SK-N-SH treated with all-trans-retinoic acid at 6 μM for 48 hours (cell line): ENCODE data around the gene PPP1R12B.
"Not testable (repeated sequence)": the region's sequence is repeated elsewhere in the genome, so short reads cannot be mapped to it uniquely, and the experiment has no call there.

ENCODE experiments used
- ATAC-seq: fragments of 200-7000 bp; cut with Tn5 transposase; 3 replicates; pipeline ENCODE4 v1.9.1; 2020; ENCODE audit warnings: mild to moderate bottlenecking, moderate library complexity
- ARNTL ChIP-seq: fragments of 450-650 bp; formaldehyde crosslinking; IDR thresholded peaks from 2 replicates; pipeline ENCODE4 v1.5.0; 2020; ENCODE audit warnings: low read depth, mild to moderate bottlenecking, moderate library complexity, borderline replicate concordance
- CSDC2 ChIP-seq: fragments of 250-450 bp; sonication (Bioruptor Pico); IDR thresholded peaks from 2 replicates; pipeline ENCODE4 v1.5.0; 2020; ENCODE audit warnings: mild to moderate bottlenecking, moderate library complexity
- GLIS3 ChIP-seq: fragments of 250-450 bp; sonication (Bioruptor Pico); IDR thresholded peaks from 2 replicates; pipeline ENCODE4 v1.5.0; 2020; ENCODE audit warnings: mild to moderate bottlenecking, moderate library complexity
- ISL1 ChIP-seq: fragments of 250-450 bp; sonication (Bioruptor Pico); IDR thresholded peaks from 2 replicates; pipeline ENCODE4 v2.1.2; 2022; ENCODE audit warnings: mild to moderate bottlenecking, moderate library complexity
- OSR1 ChIP-seq: fragments of 250-450 bp; sonication (Bioruptor Pico); IDR thresholded peaks from 2 replicates; pipeline ENCODE4 v1.8.0; 2022; ENCODE audit warnings: moderate library complexity, mild to moderate bottlenecking, inconsistent platforms
- RARB ChIP-seq: fragments of 250-450 bp; sonication (Bioruptor Pico); IDR thresholded peaks from 2 replicates; pipeline ENCODE4 v1.8.0; 2021; ENCODE audit warnings: mild to moderate bottlenecking, moderate library complexity
- SNAI2 ChIP-seq: fragments of 250-450 bp; sonication (Bioruptor Pico); IDR thresholded peaks from 2 replicates; pipeline ENCODE4 v1.5.0; 2020; ENCODE audit warnings: mild to moderate bottlenecking, moderate library complexity
- TCF4 ChIP-seq: fragments of 250-450 bp; sonication (Bioruptor Pico); IDR thresholded peaks from 2 replicates; pipeline ENCODE4 v1.8.0; 2021; ENCODE audit warnings: mild to moderate bottlenecking, moderate library complexity, borderline replicate concordance
- TOX ChIP-seq: fragments of 250-450 bp; sonication (Bioruptor Pico); IDR thresholded peaks from 2 replicates; pipeline ENCODE4 v1.8.0; 2021; ENCODE audit warnings: mild to moderate bottlenecking, moderate library complexity, borderline replicate concordance
- ZC3H10 ChIP-seq: fragments of 250-450 bp; sonication (Bioruptor Pico); IDR thresholded peaks from 2 replicates; pipeline ENCODE4 v1.5.1; 2021; ENCODE audit warnings: mild to moderate bottlenecking, moderate library complexity
- ZFP3 ChIP-seq: fragments of 250-450 bp; sonication (Bioruptor Pico); IDR thresholded peaks from 2 replicates; pipeline ENCODE4 v1.5.0; 2020; ENCODE audit warnings: mild to moderate bottlenecking, moderate library complexity
- ZFP30 ChIP-seq: fragments of 450-650 bp; formaldehyde crosslinking; IDR thresholded peaks from 2 replicates; pipeline ENCODE4 v1.5.0; 2022; ENCODE audit warnings: mild to moderate bottlenecking, moderate library complexity
- ZNF565 ChIP-seq: fragments of 450-650 bp; formaldehyde crosslinking; conservative IDR thresholded peaks from 2 replicates; pipeline ENCODE4 v1.5.0; 2020; ENCODE audit warnings: low read depth, mild to moderate bottlenecking, moderate library complexity
- ZNF70 ChIP-seq: fragments of 450-650 bp; formaldehyde crosslinking; IDR thresholded peaks from 2 replicates; pipeline ENCODE4 v1.5.0; 2020; ENCODE audit warnings: mild to moderate bottlenecking, moderate library complexity
- ZNF8 ChIP-seq: fragments of 450-650 bp; formaldehyde crosslinking; IDR thresholded peaks from 2 replicates; pipeline ENCODE4 v1.5.0; 2020; ENCODE audit warnings: mild to moderate bottlenecking, moderate library complexity
- TF ChIP-seq, protein P1 (sequence below): fragments of 250-450 bp; sonication (Bioruptor Pico); IDR thresholded peaks from 2 replicates; pipeline ENCODE4 v1.5.1; 2020; ENCODE audit warnings: low read depth, mild to moderate bottlenecking, moderate library complexity
- TF ChIP-seq, protein P2 (sequence below): fragments of 250-450 bp; sonication (Bioruptor Pico); IDR thresholded peaks from 2 replicates; pipeline ENCODE4 v1.5.1; 2021; ENCODE audit warnings: mild to moderate bottlenecking, moderate library complexity
- TF ChIP-seq, protein P3 (sequence below): fragments of 250-450 bp; sonication (Bioruptor Pico); IDR thresholded peaks from 2 replicates; pipeline ENCODE4 v1.8.0; 2021; ENCODE audit warnings: low read depth, mild to moderate bottlenecking, moderate library complexity, borderline replicate concordance
- TF ChIP-seq, protein P4 (sequence below): fragments of 250-450 bp; sonication (Bioruptor Pico); IDR thresholded peaks from 2 replicates; pipeline ENCODE4 v1.8.0; 2020; ENCODE audit warnings: mild to moderate bottlenecking, moderate library complexity, borderline replicate concordance
- TF ChIP-seq, protein P5 (sequence below): fragments of 250-450 bp; sonication (Bioruptor Pico); IDR thresholded peaks from 2 replicates; pipeline ENCODE4 v1.5.0; 2020; ENCODE audit warnings: mild to moderate bottlenecking, moderate library complexity

Gene PPP1R12B

DNA sequence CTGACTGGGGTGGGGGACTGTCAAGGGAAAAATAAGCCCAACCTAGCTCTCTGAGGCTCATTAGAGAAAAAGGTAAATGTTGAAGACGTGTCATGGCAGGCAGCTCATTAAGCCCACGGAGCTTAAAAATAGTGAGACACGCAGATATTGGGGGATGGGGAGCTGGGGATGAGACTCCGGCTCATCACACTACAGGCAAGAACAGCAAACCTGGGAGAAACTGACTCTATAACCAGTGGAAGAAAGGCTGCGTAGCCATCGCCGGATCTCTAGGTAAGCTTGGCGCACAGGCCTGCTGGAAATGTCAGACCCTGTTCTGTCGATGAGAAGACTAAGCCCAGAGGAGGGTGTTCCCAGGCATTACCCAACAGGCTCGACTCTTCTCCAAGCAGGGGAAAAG lies 283.7 kb downstream of the PPP1R12B start:
- TF ChIP-seq ISL1 (CRISPR knock-in tag) (no peak), ZFP3 (CRISPR knock-in tag) (no peak), CSDC2 (CRISPR knock-in tag) (no peak), ZNF565 (CRISPR knock-in tag) (no peak), ZNF8 (CRISPR knock-in tag) (no peak), TOX (CRISPR knock-in tag) (no peak), GLIS3 (CRISPR knock-in tag) (no peak), ZFP30 (no peak), TCF4 (CRISPR knock-in tag) (no peak), ARNTL (CRISPR knock-in tag) (no peak), SNAI2 (CRISPR knock-in tag) (no peak), OSR1 (CRISPR knock-in tag) (no peak), RARB (CRISPR knock-in tag) (no peak), ZC3H10 (CRISPR knock-in tag) (no peak), ZNF70 (CRISPR knock-in tag) (no peak)
- TF ChIP-seq, protein P1, sequence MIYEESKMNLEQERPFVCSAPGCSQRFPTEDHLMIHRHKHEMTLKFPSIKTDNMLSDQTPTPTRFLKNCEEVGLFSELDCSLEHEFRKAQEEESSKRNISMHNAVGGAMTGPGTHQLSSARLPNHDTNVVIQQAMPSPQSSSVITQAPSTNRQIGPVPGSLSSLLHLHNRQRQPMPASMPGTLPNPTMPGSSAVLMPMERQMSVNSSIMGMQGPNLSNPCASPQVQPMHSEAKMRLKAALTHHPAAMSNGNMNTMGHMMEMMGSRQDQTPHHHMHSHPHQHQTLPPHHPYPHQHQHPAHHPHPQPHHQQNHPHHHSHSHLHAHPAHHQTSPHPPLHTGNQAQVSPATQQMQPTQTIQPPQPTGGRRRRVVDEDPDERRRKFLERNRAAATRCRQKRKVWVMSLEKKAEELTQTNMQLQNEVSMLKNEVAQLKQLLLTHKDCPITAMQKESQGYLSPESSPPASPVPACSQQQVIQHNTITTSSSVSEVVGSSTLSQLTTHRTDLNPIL (CRISPR knock-in tag) = no peak
- TF ChIP-seq, protein P2, sequence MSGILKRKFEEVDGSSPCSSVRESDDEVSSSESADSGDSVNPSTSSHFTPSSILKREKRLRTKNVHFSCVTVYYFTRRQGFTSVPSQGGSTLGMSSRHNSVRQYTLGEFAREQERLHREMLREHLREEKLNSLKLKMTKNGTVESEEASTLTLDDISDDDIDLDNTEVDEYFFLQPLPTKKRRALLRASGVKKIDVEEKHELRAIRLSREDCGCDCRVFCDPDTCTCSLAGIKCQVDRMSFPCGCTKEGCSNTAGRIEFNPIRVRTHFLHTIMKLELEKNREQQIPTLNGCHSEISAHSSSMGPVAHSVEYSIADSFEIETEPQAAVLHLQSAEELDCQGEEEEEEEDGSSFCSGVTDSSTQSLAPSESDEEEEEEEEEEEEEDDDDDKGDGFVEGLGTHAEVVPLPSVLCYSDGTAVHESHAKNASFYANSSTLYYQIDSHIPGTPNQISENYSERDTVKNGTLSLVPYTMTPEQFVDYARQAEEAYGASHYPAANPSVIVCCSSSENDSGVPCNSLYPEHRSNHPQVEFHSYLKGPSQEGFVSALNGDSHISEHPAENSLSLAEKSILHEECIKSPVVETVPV (CRISPR knock-in tag) = no peak
- TF ChIP-seq, protein P3, sequence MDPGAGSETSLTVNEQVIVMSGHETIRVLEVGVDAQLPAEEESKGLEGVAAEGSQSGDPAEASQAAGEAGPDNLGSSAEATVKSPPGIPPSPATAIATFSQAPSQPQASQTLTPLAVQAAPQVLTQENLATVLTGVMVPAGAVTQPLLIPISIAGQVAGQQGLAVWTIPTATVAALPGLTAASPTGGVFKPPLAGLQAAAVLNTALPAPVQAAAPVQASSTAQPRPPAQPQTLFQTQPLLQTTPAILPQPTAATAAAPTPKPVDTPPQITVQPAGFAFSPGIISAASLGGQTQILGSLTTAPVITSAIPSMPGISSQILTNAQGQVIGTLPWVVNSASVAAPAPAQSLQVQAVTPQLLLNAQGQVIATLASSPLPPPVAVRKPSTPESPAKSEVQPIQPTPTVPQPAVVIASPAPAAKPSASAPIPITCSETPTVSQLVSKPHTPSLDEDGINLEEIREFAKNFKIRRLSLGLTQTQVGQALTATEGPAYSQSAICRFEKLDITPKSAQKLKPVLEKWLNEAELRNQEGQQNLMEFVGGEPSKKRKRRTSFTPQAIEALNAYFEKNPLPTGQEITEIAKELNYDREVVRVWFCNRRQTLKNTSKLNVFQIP = no peak
- TF ChIP-seq, protein P4, sequence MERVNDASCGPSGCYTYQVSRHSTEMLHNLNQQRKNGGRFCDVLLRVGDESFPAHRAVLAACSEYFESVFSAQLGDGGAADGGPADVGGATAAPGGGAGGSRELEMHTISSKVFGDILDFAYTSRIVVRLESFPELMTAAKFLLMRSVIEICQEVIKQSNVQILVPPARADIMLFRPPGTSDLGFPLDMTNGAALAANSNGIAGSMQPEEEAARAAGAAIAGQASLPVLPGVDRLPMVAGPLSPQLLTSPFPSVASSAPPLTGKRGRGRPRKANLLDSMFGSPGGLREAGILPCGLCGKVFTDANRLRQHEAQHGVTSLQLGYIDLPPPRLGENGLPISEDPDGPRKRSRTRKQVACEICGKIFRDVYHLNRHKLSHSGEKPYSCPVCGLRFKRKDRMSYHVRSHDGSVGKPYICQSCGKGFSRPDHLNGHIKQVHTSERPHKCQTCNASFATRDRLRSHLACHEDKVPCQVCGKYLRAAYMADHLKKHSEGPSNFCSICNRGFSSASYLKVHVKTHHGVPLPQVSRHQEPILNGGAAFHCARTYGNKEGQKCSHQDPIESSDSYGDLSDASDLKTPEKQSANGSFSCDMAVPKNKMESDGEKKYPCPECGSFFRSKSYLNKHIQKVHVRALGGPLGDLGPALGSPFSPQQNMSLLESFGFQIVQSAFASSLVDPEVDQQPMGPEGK (CRISPR knock-in tag) = no peak
- TF ChIP-seq, protein P5, sequence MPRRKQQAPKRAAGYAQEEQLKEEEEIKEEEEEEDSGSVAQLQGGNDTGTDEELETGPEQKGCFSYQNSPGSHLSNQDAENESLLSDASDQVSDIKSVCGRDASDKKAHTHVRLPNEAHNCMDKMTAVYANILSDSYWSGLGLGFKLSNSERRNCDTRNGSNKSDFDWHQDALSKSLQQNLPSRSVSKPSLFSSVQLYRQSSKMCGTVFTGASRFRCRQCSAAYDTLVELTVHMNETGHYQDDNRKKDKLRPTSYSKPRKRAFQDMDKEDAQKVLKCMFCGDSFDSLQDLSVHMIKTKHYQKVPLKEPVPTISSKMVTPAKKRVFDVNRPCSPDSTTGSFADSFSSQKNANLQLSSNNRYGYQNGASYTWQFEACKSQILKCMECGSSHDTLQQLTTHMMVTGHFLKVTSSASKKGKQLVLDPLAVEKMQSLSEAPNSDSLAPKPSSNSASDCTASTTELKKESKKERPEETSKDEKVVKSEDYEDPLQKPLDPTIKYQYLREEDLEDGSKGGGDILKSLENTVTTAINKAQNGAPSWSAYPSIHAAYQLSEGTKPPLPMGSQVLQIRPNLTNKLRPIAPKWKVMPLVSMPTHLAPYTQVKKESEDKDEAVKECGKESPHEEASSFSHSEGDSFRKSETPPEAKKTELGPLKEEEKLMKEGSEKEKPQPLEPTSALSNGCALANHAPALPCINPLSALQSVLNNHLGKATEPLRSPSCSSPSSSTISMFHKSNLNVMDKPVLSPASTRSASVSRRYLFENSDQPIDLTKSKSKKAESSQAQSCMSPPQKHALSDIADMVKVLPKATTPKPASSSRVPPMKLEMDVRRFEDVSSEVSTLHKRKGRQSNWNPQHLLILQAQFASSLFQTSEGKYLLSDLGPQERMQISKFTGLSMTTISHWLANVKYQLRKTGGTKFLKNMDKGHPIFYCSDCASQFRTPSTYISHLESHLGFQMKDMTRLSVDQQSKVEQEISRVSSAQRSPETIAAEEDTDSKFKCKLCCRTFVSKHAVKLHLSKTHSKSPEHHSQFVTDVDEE (CRISPR knock-in tag) = no peak
- ATAC-seq = no peak

DNA sequence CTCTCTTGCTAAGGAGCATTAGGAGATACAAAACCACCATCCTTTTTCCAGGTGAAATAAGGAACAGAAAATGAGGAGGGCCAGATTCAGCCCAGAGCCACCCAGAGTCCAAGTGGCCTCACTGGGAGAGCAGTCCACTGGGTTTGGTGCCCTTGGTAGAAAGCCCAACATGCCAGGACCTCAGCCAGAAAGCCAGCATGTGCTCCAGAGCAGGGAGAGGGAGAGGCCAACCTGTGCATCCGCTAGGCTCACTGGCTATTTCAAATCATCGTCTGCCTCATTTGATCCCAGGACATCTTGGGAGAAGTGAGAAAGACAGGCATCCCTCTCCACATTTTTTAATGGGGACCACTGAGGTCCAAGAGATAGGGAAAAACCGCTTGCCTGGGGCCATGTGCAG lies 287.7 kb downstream of the PPP1R12B start:
- not testable (repeated sequence) for ATAC-seq

DNA sequence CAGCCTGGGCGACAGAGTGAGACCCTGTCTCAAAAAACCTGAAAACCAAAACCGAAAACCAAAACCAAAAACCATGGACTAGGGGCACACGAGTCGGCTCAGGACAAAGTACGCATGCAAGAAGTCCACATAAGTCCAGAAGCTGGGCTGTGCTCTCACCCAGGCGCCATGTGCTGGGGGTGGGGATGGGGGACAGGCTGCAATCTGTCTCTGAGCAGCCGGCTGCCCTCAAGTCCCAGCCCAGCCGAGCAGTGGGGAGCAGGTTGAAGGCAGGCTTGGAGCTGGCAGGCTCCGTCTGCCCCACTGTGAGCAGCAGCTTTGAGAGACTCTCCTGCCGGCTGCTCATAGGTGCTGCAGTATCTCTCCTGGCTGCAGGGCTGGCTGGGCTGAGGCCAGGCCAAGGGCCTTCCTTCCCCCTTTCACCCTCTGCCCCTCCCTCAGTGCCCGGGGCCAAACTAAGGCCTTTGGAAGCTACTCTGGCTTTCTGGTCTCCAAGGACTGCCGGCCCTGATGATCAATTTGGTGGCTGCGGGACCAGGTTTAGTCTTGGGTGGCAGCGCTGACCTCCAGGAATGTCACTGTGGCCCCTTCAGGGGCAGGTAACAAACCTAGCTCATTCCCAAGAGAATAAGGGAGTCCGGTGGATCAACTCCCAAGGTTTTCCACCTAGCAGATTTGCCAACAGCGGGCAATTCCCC lies 289.0 kb downstream of the PPP1R12B start:
- ATAC-seq = not testable (repeated sequence)
